Endometrial microvascular endothelial cells (primary cell): ENCODE results near the gene NTM. TPM values are rescaled to one million over a fixed set of nuclear protein-coding genes. Genes with fewer than 3 reads are reported as not detected.

Source experiments
- in situ Hi-C: cut with HindIII; loops from 2 replicates; pipeline ENCODE4 v1.10.0; 2017; ENCODE audit warnings: low sequenced_read_pairs, low pct_unique_long_range_greater_than_20kb; ENCODE audit errors: inconsistent ontology term
- total RNA-seq: library from RNA; depleted of rRNA; stranded (reverse); fragments of >200 nt; gene quantifications from one replicate; pipeline ENCODE4 v1.2.3, GENCODE V29; 2015; ENCODE audit errors: inconsistent ontology term

The NTM gene
- total RNA-seq, 1 donor from 2014 or later = 4.3 TPM

DNA sequence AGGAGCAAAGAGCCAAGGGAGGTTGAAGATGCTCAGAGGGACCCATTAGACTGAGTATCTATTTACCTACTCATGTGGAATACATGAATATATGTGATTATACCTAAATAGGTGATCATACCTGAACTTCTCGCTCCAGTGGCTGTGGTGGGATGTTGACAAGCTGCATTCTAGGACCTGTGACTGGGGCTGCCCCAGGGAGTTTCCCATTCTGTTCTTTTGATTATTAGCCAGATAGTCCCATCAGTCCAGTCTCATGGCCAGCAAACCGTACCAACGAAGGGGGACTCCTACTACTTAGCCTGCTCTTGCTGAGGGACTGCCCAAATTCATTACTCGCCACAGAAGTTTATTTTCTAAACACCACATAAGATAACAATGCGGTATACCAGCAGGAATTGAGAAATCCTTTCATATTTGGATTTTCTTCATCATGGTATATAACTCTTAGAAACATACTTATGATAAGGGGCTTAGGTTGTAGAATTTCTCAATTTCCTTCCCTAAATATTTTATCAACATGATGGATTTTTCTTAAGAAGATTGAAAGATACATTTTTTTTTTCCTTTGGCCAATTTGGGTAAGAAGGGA lies 273.9 kb downstream of the NTM start:
- in situ Hi-C loops = no loop called here

DNA sequence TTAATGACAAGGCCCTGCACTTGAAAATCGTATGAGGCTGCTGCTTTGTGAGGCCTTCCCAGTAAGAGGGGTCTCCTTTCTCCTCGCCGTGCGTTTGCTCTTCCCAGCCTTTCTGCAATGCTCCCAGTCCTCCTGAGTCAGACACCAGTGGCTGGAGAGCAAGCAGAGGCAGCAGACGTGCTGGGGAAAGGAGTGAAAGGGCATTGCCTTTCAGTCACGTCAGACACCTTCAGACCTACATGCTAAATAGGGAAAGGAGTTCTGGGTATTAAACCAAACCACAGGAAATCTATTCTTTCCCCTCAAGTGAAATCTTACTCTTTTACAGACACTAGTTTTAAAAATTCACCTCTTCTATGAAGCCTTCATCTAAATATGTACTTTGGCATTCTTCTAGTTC lies 274.8 kb downstream of the NTM start:
- in situ Hi-C loops = no loop called here

DNA sequence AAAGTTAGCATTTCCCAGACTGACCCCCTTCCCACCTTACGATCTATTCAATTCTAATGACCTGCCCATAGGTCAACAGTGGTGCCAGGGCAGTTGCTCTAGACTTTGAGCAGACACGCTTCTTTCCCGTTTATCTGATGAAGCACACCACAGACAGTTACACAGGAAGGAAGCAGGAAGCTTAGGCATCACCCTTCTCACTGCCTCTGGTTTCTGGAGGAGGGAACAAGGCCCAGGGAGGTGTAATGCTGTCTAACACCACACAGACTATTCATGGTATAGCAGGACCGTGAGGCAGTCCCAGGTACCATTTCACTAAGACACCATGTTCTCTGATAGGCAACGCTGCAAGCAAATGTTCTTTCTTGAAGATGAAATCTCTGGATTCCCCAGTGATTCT lies 279.4 kb downstream of the NTM start:
- in situ Hi-C loops = no loop called here

DNA sequence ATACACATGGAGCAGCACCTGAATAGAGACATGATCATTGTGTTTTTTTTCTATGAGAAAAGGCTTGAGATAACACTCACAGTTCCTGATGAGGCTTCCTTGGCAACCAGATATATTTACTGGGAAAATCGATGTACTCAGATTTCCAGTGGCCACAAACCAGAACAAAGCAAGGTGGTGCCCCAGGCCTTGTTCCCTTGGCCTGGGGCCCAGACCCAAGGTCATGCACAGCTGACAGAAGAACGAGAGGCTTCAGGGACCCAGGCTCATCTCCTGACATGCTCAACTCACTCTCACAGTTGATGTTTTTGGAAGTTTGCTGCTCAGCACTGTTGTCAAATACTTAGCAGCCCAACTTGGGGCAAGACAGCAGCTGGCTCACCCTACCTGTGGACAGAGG lies 281.8 kb downstream of the NTM start:
- in situ Hi-C loops = no loop called here

DNA sequence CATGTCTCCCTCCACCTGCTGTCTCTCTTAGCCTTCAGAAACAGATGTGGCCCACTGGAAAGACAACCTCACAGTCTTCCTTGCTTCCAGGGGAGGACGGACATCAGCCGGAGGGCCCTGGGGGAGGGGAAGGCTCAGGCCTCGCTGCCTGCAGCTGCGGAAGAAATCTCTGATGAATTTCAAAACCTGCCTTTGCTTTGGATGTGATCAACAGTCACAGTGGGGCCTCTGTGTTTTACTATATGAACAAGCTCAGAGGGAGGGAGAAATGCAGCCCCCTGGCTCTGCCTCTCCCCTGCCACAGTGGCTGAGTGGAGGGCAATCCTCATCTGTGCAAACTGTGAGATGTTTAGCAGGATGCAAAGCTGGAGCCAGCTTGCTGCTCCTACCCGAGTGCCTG lies 282.8 kb downstream of the NTM start:
- in situ Hi-C loops = no loop called here

DNA sequence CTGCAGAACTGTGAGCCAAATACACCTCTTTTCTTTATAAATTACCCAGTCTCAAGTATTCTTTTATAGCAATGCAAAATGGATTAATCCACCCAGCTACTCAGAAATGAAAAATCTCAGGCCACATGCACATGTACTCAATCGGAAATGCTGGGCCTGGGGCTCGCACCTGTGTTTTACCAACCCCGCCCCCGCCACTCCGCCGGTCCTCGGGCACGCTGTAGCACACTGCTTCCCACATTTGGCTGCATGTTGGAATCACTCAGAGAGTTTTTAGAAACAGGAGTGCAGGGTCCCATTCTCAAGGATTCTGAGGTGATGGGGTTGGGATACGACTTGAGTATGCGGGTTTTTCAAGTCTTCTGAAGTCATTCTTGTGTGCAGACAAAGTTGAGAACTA lies 284.4 kb downstream of the NTM start:
- in situ Hi-C loops = no loop called here

DNA sequence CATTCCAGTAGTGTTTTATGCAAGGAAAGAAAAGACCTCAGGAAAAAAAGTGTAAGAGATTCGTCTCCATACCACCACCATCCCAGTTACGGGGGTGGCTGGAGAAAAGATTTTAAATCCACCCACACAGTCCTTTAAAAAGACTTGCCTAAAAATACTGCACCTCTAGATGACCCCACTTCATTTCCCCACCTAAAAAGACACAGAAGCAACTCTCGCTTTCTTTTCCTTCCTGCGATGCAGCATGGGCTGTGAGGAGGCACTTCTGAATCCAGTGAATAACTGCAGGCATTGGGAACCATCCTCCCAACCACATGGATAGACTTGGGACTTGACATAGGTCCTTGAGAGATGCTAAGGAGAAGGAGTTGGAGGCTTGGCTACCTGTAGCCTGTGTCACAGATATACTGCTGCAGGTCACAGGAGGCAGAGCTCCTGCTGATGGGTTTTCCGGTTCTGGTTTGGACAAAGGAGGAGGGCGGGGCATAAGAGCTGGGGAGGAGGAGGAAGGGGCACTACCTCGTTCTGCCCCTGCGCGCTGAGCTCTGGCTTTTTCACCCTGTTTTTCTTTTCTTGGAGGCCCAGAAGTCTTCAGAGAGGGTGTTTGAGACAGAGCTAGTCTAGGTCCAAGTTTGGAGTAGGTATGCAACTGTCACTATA lies 285.9 kb downstream of the NTM start:
- in situ Hi-C loops = no loop called here

DNA sequence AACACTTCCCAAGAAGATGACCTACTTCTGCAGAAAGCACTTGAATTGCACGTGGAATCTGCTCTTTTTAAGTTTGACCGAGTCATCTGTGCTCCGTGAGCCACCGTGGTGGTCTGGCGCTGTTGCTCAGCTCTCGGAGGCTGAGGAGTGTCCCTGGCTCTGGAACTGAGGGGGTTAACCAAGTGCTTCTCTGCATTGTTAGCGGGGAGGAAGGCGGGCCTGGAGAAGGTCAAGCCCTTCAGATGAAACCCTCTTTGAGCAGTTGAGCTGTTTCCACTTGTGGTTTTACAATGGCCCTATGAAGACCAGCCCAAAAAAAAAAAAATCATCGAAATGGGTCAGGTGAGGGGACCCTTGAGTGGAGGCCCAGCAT lies 286.4 kb downstream of the NTM start:
- in situ Hi-C loops = no loop called here

DNA sequence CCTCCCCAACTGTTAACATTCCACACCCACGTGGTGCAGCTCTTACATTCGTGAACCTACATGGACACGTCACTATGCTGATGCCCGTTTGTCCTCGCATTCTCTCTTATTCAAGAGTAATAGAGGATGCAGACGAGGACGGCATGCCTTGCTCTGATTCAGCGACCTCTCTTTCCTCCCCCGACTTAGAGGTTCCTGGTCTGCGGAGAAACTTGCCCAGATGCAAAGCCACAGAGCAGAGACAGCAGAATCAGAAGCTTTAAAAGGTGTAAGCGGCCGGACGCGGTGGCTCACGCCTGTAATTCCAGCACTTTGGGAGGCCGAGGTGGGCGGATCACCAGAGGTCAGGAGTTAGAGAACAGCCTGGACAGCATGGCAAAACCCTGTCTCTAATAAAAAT lies 288.0 kb downstream of the NTM start:
- in situ Hi-C loops = no loop called here

DNA sequence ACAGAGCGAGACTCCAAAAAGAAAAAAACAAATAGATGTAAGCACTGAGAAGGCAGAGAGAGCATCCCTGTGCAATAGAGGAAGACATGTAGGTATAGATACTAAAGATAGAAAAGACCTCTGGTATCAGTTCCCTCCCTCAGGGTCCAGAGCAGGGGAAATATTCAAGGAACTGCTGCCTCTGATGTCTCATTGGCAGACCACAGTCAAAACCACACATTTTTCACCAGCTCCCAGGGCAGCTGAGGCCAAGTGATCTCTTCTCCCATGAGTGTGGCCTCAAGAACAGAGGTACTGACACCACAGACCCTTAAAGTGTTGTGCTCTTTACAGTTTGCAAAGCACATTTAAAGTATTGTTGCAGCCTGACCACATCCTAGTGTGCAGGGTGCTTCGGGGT lies 288.5 kb downstream of the NTM start:
- in situ Hi-C loops = no loop called here

DNA sequence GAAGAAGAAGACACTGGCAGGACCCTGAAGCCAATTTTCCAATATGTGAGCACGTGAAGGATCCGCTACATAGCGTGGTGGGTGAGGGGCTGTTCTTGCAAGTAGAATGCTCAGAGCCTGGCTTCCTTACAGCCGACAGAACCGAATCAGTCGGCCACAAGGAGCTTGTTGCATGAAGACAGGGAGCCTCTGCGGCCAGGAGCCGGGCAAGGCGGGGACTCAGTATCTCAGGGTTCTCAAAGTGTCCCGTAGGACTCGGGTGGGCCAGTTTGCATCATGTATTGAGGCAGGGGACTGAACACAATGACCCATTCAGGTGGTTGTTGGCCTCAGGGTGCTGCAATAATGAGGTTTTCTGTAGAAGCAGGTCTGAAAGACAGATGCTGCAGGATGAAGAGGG lies 289.5 kb downstream of the NTM start:
- in situ Hi-C loops = no loop called here

DNA sequence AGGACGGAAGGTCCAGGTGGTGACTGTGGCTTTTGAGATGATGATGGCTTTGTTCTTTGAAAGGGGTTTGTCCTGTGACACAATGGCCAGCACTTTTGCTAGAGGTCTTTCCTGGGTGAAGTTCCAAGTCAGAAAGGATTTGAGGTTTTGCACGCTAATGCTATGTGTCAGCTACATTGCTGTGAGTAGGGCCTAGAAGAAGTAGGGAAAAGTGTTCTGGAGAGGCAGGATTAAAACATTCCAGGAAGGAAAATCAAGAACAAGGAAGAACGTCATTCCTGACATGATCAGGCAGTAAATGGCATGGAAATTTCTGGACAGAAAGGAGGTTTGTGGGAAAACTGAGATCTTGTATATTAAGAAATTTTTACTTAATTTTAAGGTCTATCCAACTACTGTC lies 290.7 kb downstream of the NTM start:
- in situ Hi-C loops = no loop called here

DNA sequence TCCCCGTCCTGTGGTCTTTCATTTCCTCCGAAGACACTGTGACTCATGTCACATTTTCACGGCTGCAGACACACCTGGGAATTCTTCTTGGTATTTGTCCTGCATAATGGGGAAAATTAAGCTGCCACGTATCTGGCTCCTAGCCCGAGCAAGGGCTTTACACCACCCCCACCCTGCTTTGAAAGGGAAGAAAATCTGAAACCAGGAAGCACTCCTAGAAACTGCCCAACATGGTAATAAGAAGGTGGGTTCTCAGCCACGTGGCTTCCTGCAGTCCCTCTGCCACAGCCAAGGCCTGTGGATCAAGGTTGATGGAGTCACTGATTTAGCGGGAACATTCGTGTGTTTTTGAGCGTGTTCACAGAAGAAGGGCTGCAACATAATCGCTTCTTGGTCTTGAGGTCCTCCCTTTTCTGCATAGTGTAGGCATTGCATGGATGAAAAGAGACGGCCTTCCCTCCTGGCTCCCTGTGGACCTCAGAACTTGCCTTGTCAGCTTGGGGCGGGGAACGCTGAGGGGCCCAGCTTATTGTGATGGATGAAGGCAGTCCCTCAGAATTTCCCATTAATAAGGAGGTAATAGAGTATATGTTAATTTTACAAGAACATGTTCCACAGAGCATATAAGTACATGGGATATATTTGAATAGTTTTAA lies 292.0 kb downstream of the NTM start:
- in situ Hi-C loops = no loop called here

DNA sequence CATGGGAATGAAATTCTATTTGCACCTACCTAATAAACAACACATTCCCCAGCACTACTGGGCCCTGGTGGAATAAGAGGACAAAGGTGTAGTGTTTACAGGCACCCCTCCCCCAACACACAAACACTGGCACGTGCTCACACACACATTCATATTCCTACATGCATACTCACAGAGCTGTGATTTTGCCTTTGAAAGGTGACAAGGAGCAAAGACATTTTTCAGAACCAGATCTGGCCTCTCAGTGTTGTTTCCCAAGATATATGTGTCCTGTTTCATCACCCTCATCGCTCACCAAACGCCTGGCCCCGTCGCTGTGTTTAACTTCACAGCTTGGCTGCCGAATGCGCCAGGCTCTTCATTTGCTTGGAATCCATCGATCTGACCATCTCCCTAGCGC lies 292.6 kb downstream of the NTM start:
- in situ Hi-C loops = no loop called here

DNA sequence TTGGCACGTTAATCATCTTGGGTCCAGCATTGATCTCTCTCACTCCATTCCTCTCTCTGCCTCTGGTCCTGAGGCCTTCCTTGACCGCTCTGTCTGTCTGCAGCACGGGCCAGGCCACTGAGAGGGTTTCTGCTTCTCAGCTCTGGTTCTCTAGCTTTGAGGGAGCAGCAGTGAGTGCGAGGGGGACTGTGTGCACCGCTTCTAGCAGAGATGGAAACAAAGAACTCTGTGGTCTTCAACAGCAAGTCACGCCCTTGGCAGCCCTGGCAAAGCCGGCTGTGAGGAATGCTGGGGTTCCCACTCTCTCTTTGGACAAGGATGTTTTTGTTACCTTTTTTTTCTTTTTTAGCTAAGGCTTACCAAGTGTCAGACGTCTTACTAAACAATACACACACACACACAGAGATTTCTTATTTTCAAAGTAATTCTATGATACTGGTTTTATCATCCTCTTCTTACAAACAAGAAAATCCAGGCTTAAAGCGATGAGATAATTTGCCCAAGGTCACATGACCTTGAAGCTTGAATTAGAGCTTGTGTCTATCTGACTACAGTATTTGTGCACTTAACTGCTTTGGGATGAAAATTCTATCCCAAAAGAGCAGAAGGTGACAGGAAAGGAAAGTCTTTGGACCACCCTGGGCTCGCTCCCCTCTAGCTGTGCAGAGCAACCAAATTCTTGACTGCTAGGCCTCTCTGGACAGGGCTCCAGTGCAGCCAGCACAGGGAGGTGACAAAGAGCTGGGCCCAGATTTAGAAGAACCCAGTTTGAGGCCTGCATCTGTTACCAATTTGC lies 293.2 kb downstream of the NTM start:
- in situ Hi-C loops = no loop called here

DNA sequence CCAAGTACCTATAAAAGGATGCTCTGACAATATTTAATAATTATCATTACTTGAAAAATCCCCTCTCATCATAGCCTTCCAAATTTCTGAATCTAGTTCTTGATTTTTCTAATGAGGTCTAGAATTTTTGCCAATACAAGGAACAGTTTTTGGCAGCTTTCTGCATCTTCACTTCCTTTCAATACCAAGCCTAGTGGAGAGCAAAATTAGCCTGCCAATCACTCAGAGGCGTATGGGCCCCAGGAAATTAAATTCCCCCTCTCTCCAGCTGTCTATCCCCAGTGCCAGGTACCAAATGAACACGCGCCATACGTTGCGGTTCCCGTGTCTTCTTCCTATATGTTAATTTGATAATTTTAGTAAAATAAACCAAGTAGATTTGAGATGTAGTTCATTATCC lies 293.9 kb downstream of the NTM start:
- in situ Hi-C loops = no loop called here

DNA sequence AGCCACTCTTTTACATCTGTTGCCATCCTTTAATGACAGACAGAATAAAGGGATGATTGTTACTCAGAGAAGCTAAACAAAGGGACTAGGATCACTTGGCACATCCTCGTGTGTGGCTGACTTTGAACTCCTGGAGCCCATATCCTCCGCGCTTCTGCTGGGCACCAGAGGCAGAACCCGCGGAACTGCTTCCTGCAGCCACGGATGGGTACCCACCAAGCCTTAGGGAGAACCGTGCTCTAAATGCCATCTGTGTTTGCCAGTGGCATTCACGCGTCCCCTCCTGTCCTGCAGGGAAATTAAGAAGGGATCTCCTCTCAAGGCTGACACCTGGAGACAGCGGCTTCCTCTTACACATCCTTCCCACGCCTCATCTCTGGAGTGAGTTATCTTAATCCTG lies 294.4 kb downstream of the NTM start:
- in situ Hi-C loops = no loop called here

DNA sequence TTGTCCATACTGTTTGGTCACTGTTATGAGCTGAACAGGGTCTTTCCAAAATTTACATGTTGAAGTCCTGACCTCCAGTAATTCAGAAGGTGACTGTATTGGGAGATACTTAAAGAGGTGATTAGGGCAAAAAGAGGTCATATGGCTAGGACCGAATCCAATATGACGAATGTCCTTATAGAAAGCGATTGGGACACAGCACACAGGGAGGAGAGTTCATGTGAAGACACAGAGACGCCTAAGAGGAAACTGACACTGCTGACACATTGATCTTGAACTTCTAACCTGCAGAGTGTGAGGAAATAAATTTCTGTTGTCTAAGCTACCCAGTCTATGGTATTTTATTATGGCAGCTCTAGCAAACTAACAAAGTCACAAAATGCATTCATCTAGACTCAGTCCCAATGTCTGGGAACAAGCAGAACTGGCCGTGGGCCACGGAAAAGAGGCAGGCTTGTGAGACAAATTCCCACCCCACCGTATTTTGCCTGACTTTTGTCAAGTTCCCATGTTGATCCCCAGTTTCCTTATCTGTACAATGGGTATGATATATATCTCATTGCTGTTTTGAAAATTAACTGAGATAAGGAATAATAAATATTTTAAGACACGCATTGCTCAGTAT lies 295.0 kb downstream of the NTM start:
- in situ Hi-C loops = no loop called here

DNA sequence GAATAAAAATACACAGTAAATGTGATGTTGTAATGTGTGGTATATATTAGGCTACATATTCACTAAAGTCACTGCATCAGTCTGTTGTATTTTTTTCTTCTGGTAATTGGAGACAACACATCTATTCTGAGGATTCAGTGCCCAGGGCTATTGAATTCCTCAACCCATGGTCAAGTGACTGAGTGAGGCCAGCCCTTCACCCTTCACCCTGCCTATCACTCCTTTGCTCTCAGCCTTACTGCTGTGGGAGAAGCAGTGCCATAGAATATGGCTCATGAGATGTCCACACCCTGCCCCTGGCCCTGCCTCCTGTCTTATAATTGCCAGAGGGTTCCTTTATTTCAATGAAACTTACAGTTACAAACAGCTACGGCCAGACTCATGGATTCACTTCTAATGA lies 295.6 kb downstream of the NTM start:
- in situ Hi-C loops = no loop called here

DNA sequence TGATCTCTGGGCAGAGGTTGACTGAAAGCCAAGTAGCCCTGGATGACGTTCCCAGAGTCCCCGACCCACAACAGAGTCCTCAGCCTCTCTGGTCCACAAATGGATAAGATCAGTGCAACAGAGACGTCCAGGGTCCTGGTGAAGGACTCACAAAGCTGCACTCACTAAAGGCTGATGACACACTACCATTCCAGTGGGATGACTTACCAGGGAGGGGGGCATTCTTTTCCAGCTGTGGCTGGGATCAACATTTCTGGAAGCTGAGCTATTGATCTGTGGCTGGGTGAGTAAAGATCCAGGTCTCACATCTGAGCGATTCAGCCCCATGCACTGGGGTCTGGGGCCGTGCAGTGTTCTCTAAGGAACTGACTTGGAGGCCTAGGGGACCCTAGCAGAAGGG lies 296.2 kb downstream of the NTM start:
- in situ Hi-C loops = no loop called here
